HEK293T (cell line): Measurements from ENCODE around the gene ZNF546.
"Not testable (repeated sequence)": the region's sequence is repeated elsewhere in the genome, so short reads cannot be mapped to it uniquely, and the experiment has no call there.

Experiments
- CTCF ChIA-PET: fragments of 350-600 bp; formaldehyde crosslinking; extraction: SDS; loops from one replicate; lab custom pipeline; 2021; ENCODE audit warnings: antibody characterized with exemption, inconsistent platforms; lab: Yijun Ruan, JAX
- POLR2A ChIA-PET: fragments of 350-600 bp; formaldehyde crosslinking; extraction: SDS; loops from one replicate; lab custom pipeline; 2020; ENCODE audit warnings: antibody characterized with exemption, inconsistent platforms; lab: Yijun Ruan, JAX
- DNase-seq: peaks from one replicate; pipeline ENCODE4 v3.0.0; 2012; ENCODE audit warnings: mixed read lengths; ENCODE audit errors: extremely low spot score
- ARNT ChIP-seq: fragments of 450-650 bp; IDR thresholded peaks from 2 replicates; pipeline ENCODE4 v1.6.1; 2017; ENCODE audit warnings: mild to moderate bottlenecking
- BHLHE40 ChIP-seq: fragments of 450-650 bp; IDR thresholded peaks from 2 replicates; pipeline ENCODE4 v1.6.1; 2016; ENCODE audit warnings: mild to moderate bottlenecking, moderate library complexity, borderline replicate concordance
- CTBP1 ChIP-seq: fragments of 450-650 bp; IDR thresholded peaks from 2 replicates; pipeline ENCODE4 v1.6.1; 2016; ENCODE audit warnings: borderline replicate concordance
- ELF4 ChIP-seq: fragments of 450-650 bp; IDR thresholded peaks from 2 replicates; pipeline ENCODE4 v1.6.1; 2017; ENCODE audit warnings: antibody characterized with exemption
- FOXA1 ChIP-seq: fragments of 450-650 bp; IDR thresholded peaks from 2 replicates; pipeline ENCODE4 v1.6.1; 2016; ENCODE audit warnings: mild to moderate bottlenecking
- FOXK2 ChIP-seq: fragments of 450-650 bp; IDR thresholded peaks from 2 replicates; pipeline ENCODE4 v1.6.1; 2016; ENCODE audit warnings: mild to moderate bottlenecking
- FOXM1 ChIP-seq: fragments of 450-650 bp; IDR thresholded peaks from 2 replicates; pipeline ENCODE4 v1.6.1; 2017; ENCODE audit warnings: mild to moderate bottlenecking, borderline replicate concordance
- HDGF ChIP-seq: fragments of 450-650 bp; IDR thresholded peaks from 2 replicates; pipeline ENCODE4 v1.6.1; 2017; ENCODE audit warnings: antibody characterized with exemption, borderline replicate concordance
- L3MBTL2 ChIP-seq: fragments of 450-650 bp; conservative IDR thresholded peaks from 2 replicates; pipeline ENCODE4 v1.6.1; 2016; ENCODE audit warnings: mild to moderate bottlenecking
- LEF1 ChIP-seq: fragments of 450-650 bp; IDR thresholded peaks from 2 replicates; pipeline ENCODE4 v1.6.1; 2017; ENCODE audit warnings: mild to moderate bottlenecking, borderline replicate concordance
- NFRKB ChIP-seq: fragments of 450-650 bp; IDR thresholded peaks from 2 replicates; pipeline ENCODE4 v1.6.1; 2016; ENCODE audit warnings: mild to moderate bottlenecking, moderate library complexity
- SP1 ChIP-seq: fragments of 450-650 bp; IDR thresholded peaks from 2 replicates; pipeline ENCODE4 v1.6.1; 2017
- SUZ12 ChIP-seq: fragments of 450-650 bp; IDR thresholded peaks from 2 replicates; pipeline ENCODE4 v1.6.1; 2016; ENCODE audit warnings: mild to moderate bottlenecking
- TARDBP ChIP-seq: fragments of 450-650 bp; IDR thresholded peaks from 2 replicates; pipeline ENCODE4 v1.6.1; 2016
- ZNF384 ChIP-seq: fragments of 450-650 bp; IDR thresholded peaks from 2 replicates; pipeline ENCODE4 v1.6.1; 2016
- TF ChIP-seq, protein P1 (sequence below): fragments of 450-650 bp; IDR thresholded peaks from 2 replicates; pipeline ENCODE4 v1.6.1; 2016

Gene ZNF546

DNA sequence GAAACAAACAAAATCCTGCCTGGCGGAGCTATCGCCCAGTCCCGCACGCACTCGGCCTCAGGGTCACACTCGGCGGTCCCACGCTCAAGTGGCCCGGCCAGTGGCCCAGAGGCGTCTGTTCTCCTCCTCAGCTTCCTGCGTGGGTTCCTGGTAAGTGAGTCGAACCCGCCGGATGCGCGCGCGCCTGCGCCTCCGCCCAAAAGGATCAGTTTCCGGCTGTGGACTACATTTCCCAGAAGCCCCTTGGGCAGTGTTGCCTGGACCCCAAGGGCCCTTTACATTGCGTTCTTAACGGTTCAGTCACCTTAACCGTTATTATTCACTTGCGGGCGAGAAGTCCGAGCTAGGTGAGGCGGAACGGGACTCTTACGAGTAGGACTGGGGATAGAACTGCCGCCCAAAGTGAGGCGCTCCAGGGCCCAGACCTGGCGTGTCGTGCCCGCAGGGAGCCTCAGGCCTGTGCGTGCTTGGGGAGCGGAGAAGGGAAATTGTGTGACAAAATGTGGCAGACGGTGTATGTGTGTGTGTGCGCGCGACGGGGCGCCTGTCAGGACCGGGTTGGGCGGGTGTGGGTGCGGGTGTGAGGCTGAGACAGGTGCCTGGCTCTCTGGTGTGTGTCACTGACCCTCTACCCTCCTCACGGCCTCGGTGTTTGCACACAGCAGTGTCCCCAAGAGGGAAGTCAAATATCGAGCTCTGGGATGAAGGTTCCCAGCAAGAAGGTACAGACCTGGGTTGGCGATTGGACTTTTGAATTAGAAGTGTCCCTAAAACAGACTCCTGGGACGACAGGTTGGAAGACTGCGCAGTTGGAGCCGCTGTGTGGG is at the start of gene ZNF546:
TSS of gene ZNF546 (plus strand) at position 250 of the 827 bp plus-strand sequence. CDS start 1,267 bp downstream, outside the sequence.
- POLR2A ChIA-PET: interaction anchor here (0.6 to 2.1 kb wide), 6 partner anchors 10 to 94 kb away, joined by 3 to 16 read pairs (median 3); partner anchors contain the start of genes PSMC4 and ZNF780A
- CTCF ChIA-PET: no interaction called here

DNA sequence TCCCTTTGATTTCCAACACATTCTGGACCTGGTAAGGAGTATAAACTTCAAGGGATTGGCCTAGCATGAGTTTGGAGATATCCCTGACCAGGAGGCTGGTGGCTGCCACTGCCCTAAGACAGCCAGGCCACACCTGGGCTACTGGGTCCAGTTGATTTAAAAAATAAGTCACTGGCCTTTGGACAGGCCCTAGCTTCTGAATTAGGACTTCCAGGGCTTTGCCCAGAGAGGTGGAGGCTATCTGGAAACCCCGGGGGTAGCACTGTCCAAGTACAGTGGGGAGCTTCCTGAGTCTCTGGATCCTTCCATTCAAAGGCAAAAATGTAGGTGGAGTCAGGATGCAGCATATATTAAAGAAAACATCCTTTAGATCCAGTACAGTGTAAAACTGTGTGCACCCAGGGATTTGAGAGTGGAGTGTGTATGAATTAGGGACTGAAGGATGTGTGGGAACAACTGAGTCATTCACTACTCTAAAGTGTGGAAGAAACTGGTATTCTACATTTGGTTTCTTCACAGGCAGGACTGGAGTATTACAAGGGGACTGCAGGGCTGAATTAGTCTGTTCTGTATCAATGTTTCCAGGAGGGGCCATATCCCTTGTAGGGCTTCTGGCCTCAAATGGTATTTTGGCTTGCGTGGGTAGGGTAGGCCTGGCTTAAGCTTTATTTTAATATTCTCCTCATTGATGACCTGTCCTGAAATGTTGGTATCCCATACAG is 47.7 kb upstream of the ZNF546 start:
- no peak for DNase-seq
- POLR2A ChIA-PET: no interaction called here
- TF ChIP-seq NFRKB (no peak), SP1 (no peak), TARDBP (no peak), ZNF384 (no peak), HDGF (no peak), BHLHE40 (no peak), ARNT (no peak)
- CTCF ChIA-PET: interaction anchor here (0.5 kb wide), 1 partner anchor 259 kb away, joined by 4 read pairs; no protein-coding TSS in a partner anchor

More for the DNA sequence above, at the start of gene ZNF546:
- peak; percentile 90 for DNase-seq
- TF ChIP-seq ELF4 (peak; percentile 53), L3MBTL2 (peak; percentile 17; the same call in 1 of the 2 replicates), NFRKB (no peak)

DNA sequence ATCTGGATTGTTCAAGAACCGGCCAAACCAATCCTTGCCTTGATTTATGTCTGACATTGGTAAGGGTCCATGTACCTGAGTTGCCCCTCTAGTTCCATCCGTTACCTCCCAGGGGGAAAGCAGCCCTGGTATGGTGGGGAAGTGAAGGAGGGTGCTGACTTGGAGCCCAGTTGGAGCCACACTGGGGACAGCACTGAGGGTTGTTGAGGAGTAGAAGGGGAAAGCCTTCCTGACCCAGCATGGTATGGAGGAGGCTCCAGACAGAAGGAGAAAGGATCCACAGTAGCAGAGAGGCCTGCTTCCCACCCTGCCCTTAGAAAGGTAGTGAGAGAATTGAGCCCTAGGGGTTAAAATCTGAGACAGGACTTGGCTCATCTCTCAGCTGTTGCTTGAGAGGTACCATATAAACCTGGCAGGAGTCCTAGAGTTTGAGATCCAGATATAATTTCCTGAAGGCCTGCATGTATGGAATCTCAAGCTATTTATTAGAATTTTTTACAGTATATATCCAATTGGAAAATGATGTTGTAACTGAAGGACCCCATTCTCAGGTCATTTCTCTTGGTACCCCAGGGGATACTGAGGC is 45.7 kb upstream of the ZNF546 start:
- no peak for TF ChIP-seq FOXA1
- no peak for TF ChIP-seq L3MBTL2
- TF ChIP-seq ARNT: no peak
- no peak for TF ChIP-seq SUZ12
- TF ChIP-seq LEF1: no peak
- no peak for TF ChIP-seq FOXM1
- TF ChIP-seq, protein P1, sequence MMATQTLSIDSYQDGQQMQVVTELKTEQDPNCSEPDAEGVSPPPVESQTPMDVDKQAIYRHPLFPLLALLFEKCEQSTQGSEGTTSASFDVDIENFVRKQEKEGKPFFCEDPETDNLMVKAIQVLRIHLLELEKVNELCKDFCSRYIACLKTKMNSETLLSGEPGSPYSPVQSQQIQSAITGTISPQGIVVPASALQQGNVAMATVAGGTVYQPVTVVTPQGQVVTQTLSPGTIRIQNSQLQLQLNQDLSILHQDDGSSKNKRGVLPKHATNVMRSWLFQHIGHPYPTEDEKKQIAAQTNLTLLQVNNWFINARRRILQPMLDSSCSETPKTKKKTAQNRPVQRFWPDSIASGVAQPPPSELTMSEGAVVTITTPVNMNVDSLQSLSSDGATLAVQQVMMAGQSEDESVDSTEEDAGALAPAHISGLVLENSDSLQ: no peak
- TF ChIP-seq TARDBP: no peak
- no peak for TF ChIP-seq CTBP1
- no peak for TF ChIP-seq BHLHE40
- no peak for TF ChIP-seq NFRKB
- no peak for TF ChIP-seq SP1
- TF ChIP-seq ELF4: no peak
- TF ChIP-seq FOXK2: no peak
- TF ChIP-seq ZNF384: no peak
- TF ChIP-seq HDGF: no peak
- POLR2A ChIA-PET: interaction anchor here (1.4 kb wide), 1 partner anchor 19 kb away, joined by 5 read pairs; no protein-coding TSS in a partner anchor
- DNase-seq: no peak
- CTCF ChIA-PET: no interaction called here

DNA sequence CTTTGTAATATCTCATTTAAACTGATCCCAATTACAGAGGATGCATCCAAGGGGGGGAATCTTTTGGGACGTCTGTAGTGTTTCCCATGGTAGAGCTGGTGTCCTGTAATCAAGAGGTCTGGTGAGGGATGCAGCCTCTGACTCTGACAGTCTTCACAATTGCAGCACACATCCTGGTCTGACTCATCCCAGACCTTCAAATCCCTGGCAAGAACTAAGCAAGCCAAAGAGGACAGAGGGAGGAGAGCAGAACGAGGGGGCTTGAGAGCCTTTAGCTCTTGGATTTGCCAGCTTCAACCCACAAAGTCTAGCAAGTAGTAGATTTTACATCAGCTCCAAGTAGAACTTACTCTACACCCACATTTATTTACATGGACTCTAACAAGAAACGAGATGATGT is 45.2 kb upstream of the ZNF546 start:
- TF ChIP-seq ZNF384 (no peak), LEF1 (no peak), ELF4 (no peak), SP1 (no peak), FOXA1 (no peak), TARDBP (no peak), CTBP1 (no peak), FOXK2 (no peak), L3MBTL2 (no peak)
- ChIA-PET CTCF (no interaction called here), POLR2A (interaction anchor here (1.4 kb wide), 1 partner anchor 19 kb away, joined by 5 read pairs; no protein-coding TSS in a partner anchor)
- no peak for DNase-seq

DNA sequence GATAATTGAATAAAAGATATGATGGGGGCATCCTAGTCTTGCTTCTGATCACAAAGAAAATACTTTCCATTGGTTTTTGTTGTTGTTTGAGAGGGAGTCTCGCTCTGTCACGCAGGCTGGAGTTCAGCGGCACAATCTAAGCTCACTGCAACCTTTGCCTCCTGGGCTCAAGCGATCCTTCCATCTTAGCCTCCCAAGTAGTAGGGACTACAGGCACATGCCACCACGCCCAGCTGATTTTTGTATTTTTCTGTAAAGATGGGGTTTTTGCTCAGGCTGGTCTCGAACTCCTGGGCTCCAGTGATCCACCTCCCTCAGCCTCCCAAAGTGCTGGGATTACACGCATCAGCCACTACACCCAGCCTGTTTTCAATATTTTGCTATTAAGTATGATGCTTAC is 42.9 kb upstream of the ZNF546 start:
- CTCF ChIA-PET: no interaction called here
- POLR2A ChIA-PET: interaction anchor here (1.7 kb wide), 1 partner anchor 17 kb away, joined by 8 read pairs; the partner anchor contains the start of gene PSMC4
- no peak for DNase-seq

DNA sequence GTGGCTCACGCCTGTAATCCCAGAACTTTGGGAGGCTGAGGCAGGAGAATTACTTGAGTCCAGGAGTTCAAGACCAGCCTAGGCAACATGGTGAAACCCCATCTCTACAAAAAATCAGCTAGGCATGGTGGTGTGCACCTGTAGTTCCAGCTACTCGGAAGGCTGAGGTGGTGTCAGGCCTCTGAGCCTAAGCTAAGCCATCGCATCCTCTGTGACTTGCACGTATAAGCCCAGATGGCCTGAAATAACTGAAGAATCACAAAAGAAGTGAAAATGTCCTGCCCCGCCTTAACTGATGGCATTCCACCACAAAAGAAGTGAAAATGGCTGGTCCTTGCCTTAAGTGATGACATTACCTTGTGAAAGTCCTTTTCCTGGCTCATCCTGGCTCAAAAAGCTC is 39.0 kb upstream of the ZNF546 start:
- CTCF ChIA-PET, POLR2A ChIA-PET, DNase-seq: not testable (repeated sequence)

More for the DNA sequence above, 42.9 kb upstream of the ZNF546 start:
- TF ChIP-seq FOXK2 (no peak), NFRKB (no peak), FOXA1 (no peak), BHLHE40 (no peak), CTBP1 (no peak), LEF1 (no peak), ARNT (no peak), ELF4 (no peak), TARDBP (no peak), ZNF384 (no peak), HDGF (no peak), FOXM1 (no peak), L3MBTL2 (no peak), SP1 (no peak), SUZ12 (no peak)
- TF ChIP-seq, protein P1: no peak

DNA sequence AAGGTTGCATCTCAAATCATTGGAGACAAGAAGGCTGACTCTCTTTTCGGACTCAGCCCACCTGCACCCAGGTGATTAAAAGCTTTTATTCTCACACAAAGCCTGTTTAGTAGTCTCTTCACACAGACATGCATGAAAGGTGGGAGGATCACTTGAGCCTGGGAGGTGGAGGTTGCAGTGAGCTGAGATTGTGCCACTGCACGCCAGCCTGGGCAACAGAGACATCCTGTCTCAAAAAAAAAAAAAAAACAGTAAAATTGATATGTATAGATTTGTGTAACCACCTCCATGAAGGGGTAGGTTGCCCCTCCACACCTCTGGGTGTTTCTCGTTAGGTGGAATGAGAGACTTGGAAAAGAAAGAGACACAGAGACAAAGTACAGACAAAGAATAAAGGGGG is 37.9 kb upstream of the ZNF546 start:
- CTCF ChIA-PET, DNase-seq, POLR2A ChIA-PET: not testable (repeated sequence)

DNA sequence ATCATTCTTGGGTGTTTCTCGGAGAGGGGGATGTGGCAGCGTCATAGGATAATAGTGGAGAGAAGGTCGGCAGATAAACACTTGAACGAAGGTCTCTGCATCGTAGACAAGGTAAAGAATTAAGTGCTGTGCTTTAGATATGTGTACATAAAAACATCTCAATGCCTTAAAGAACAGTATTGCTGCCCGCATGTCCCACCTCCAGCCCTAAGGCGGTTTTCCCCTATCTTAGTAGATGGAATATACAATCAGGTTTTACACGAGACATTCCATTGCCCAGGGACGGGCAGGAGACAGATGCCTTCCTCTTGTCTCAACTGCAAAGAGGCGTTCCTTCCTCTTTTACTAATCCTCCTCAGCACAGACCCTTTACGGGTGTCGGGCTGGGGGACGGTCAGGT is 37.5 kb upstream of the ZNF546 start:
- DNase-seq, CTCF ChIA-PET, POLR2A ChIA-PET: not testable (repeated sequence)
